IMR-90 (cell line): ENCODE results near the gene MGAT5. TPM values are rescaled to one million over a fixed set of nuclear protein-coding genes. Genes with fewer than 3 reads are reported as not detected.
A peak's percentile ranks its signal among the peaks of the same experiment; 100 is the strongest.

Experiments
- ATAC-seq: fragments of 200-7000 bp; cut with Tn5 transposase; 2 replicates; pipeline ENCODE4 v1.9.1; 2020; ENCODE audit warnings: low read depth, mild to moderate bottlenecking, moderate library complexity
- BruUV-seq: library from RNA; stranded (reverse); fragments of 400-500 nt; replicated peaks from 2 replicates; lab custom pipeline; 2021; lab: Mats Ljungman, UMichigan
- CTCF ChIA-PET: fragments of 300-600 bp; formaldehyde crosslinking; extraction: SDS; loops from one replicate; lab custom pipeline; 2021; ENCODE audit warnings: antibody characterized with exemption; lab: Yijun Ruan, JAX
- POLR2A ChIA-PET: fragments of 300-600 bp; sonication (Branson Sonifier 250); formaldehyde crosslinking; loops from one replicate; lab custom pipeline; 2022; ENCODE audit warnings: antibody characterized with exemption; ENCODE audit not compliant: unreplicated experiment; lab: Charles Lee
- DNase-seq: peaks from one replicate; pipeline ENCODE4 v3.0.0; 2013
- H2AFZ ChIP-seq: replicated peaks from 2 replicates; pipeline ENCODE3; 2013; ENCODE audit warnings: low read length, mild to moderate bottlenecking; ENCODE audit not compliant: poor library complexity
- H2AK5ac ChIP-seq: 2 replicates; pipeline ENCODE4 v1.6.1; 2013; ENCODE audit warnings: low read depth, low read length, inconsistent platforms
- H2AK9ac ChIP-seq: replicated peaks from 2 replicates; pipeline ENCODE3; 2013; ENCODE audit warnings: mild to moderate bottlenecking, low read depth, low read length, moderate library complexity; ENCODE audit not compliant: poor library complexity
- H2BK120ac ChIP-seq: 2 replicates; pipeline ENCODE4 v1.6.1; 2013; ENCODE audit warnings: low read depth, low read length, inconsistent platforms
- H2BK15ac ChIP-seq: 3 replicates; pipeline ENCODE4 v1.6.1; 2013; ENCODE audit warnings: low read depth, low read length, inconsistent platforms
- H2BK20ac ChIP-seq: 2 replicates; pipeline ENCODE4 v1.6.1; 2013; ENCODE audit warnings: low read depth, mild to moderate bottlenecking, inconsistent platforms, low read length, moderate library complexity
- H2BK5ac ChIP-seq: 2 replicates; pipeline ENCODE4 v1.6.1; 2013; ENCODE audit warnings: mild to moderate bottlenecking, low read depth, low read length, inconsistent platforms; ENCODE audit not compliant: poor library complexity, severe bottlenecking
- H3K14ac ChIP-seq: replicated peaks from 2 replicates; pipeline ENCODE4 v1.6.1; 2013; ENCODE audit warnings: low read depth, low read length, inconsistent platforms
- H3K18ac ChIP-seq: 2 replicates; pipeline ENCODE4 v1.6.1; 2013; ENCODE audit warnings: low read depth, low read length, control low read depth
- H3K23ac ChIP-seq: 2 replicates; pipeline ENCODE4 v1.6.1; 2013; ENCODE audit warnings: low read depth, low read length, inconsistent platforms
- H3K27ac ChIP-seq: 2 replicates; pipeline ENCODE4 v1.5.1; 2013; ENCODE audit warnings: mild to moderate bottlenecking, control low read depth, low read length; ENCODE audit not compliant: insufficient read depth
- H3K27me3 ChIP-seq: 2 replicates; pipeline ENCODE4 v1.6.1; 2013; ENCODE audit warnings: low read length; ENCODE audit not compliant: control insufficient read depth, insufficient read depth
- H3K36me3 ChIP-seq: 2 replicates; pipeline ENCODE4 v1.6.1; 2013; ENCODE audit warnings: low read length, mixed read lengths; ENCODE audit not compliant: control insufficient read depth, insufficient read depth
- H3K4ac ChIP-seq: 2 replicates; pipeline ENCODE4 v1.6.1; 2013; ENCODE audit warnings: low read depth, low read length, inconsistent platforms
- H3K4me1 ChIP-seq: 2 replicates; pipeline ENCODE4 v1.6.1; 2013; ENCODE audit warnings: low read length, mixed read lengths; ENCODE audit not compliant: control insufficient read depth, insufficient read depth
- H3K4me2 ChIP-seq: 2 replicates; pipeline ENCODE4 v1.6.1; 2013; ENCODE audit warnings: low read depth, mild to moderate bottlenecking, control low read depth, low read length, moderate library complexity
- H3K4me3 ChIP-seq: 2 replicates; pipeline ENCODE4 v1.5.1; 2013; ENCODE audit warnings: low read depth, mild to moderate bottlenecking, control low read depth, low read length, moderate library complexity; ENCODE audit not compliant: insufficient read depth
- H3K56ac ChIP-seq: 2 replicates; pipeline ENCODE4 v1.6.1; 2013; ENCODE audit warnings: low read length, inconsistent platforms; ENCODE audit not compliant: insufficient read depth; ENCODE audit errors: extremely low read depth
- H3K79me1 ChIP-seq, 2 experiments: 2 replicates each; pipeline ENCODE4 v1.6.1; 2013; ENCODE audit warnings: low read length in 2 of 2, inconsistent platforms in 1 of 2, low read depth in 1 of 2
- H3K9ac ChIP-seq: 2 replicates; pipeline ENCODE4 v1.6.1; 2013; ENCODE audit warnings: low read depth, low read length, control low read depth
- H3K9me1 ChIP-seq: 2 replicates; pipeline ENCODE4 v1.6.1; 2013; ENCODE audit warnings: low read length, inconsistent platforms; ENCODE audit not compliant: insufficient read depth
- H3K9me3 ChIP-seq: 2 replicates; pipeline ENCODE4 v1.6.1; 2013; ENCODE audit warnings: low read length; ENCODE audit not compliant: control insufficient read depth, insufficient read depth
- H4K20me1 ChIP-seq: 2 replicates; pipeline ENCODE4 v1.6.1; 2013; ENCODE audit warnings: low read length, inconsistent platforms; ENCODE audit not compliant: insufficient read depth
- H4K5ac ChIP-seq: 2 replicates; pipeline ENCODE4 v1.6.1; 2013; ENCODE audit warnings: mild to moderate bottlenecking, low read depth, low read length, control low read depth
- H4K8ac ChIP-seq, 2 experiments: 2 replicates each; pipeline ENCODE4 v1.6.1; 2013; ENCODE audit warnings: low read depth in 2 of 2, low read length in 2 of 2, control low read depth in 1 of 2, inconsistent platforms in 1 of 2
- H4K91ac ChIP-seq: 2 replicates; pipeline ENCODE4 v1.6.1; 2013; ENCODE audit warnings: low read depth, low read length, inconsistent platforms; ENCODE audit not compliant: insufficient read depth
- CEBPB ChIP-seq: IDR thresholded peaks from 2 replicates; pipeline ENCODE4 v1.6.1; 2012; ENCODE audit warnings: low read depth, low read length, improper control_type of control experiment
- FOS ChIP-seq: fragments of 150-350 bp; IDR thresholded peaks from 2 replicates; pipeline ENCODE4 v1.6.1; 2016; ENCODE audit warnings: low read depth, low read length
- MAFK ChIP-seq: IDR thresholded peaks from 2 replicates; pipeline ENCODE4 v1.6.1; 2012; ENCODE audit warnings: low read depth, low read length, improper control_type of control experiment
- MXI1 ChIP-seq: IDR thresholded peaks from 2 replicates; pipeline ENCODE4 v1.6.1; 2012; ENCODE audit warnings: low read depth, mild to moderate bottlenecking, low read length, moderate library complexity, borderline replicate concordance
- NFE2L2 ChIP-seq: fragments of 150-350 bp; IDR thresholded peaks from 2 replicates; pipeline ENCODE4 v1.6.1; 2016; ENCODE audit warnings: low read depth, mild to moderate bottlenecking, low read length
- RAD21 ChIP-seq: IDR thresholded peaks from 2 replicates; pipeline ENCODE4 v1.6.1; 2012; ENCODE audit warnings: low read length, improper control_type of control experiment
- RCOR1 ChIP-seq: IDR thresholded peaks from 2 replicates; pipeline ENCODE4 v1.6.1; 2012; ENCODE audit warnings: mild to moderate bottlenecking, low read length, improper control_type of control experiment; ENCODE audit not compliant: insufficient replicate concordance
- RFX5 ChIP-seq: IDR thresholded peaks from 2 replicates; pipeline ENCODE4 v1.8.0; 2012; ENCODE audit warnings: low read depth, mild to moderate bottlenecking, low read length, moderate library complexity
- SMC3 ChIP-seq: fragments of 150-350 bp; IDR thresholded peaks from 2 replicates; pipeline ENCODE4 v1.6.1; 2016; ENCODE audit warnings: low read depth, mild to moderate bottlenecking, antibody characterized with exemption, low read length, moderate library complexity
- WGBS, 2 experiments: methylation state at CpG; one replicate each; pipeline versions ENCODE4 v1.1.5 to v1.1.7; 2013; ENCODE audit warnings: missing lambda C conversion rate in 2 of 2; ENCODE audit not compliant: insufficient read length in 1 of 2; ENCODE audit errors: extremely low coverage in 2 of 2; 5-methylcytosine and 5-hydroxymethylcytosine counted together
- dilution Hi-C: fragments of 300-500 bp; cut with HindIII; formaldehyde crosslinking; loops from one replicate; pipeline ENCODE4 v1.14.3; 2018; ENCODE audit warnings: low sequenced_read_pairs; ENCODE audit not compliant: unreplicated experiment
- in situ Hi-C: fragments of 300-500 bp; cut with MboI; formaldehyde crosslinking; loops from 3 replicates; pipeline ENCODE4 v1.14.3; 2019; ENCODE audit warnings: low sequenced_read_pairs, inconsistent platforms, mixed read lengths
- intact Hi-C: fragments of 100-400 bp; cut with micrococcal nuclease; formaldehyde crosslinking; loops from 2 replicates; pipeline ENCODE4 v1.10.0; 2022
- polyA plus RNA-seq, 3 experiments: library from polyadenylated mRNA; depleted of rRNA; stranded (reverse); fragments of >200 nt; gene quantifications; 2 replicates each; pipeline ENCODE4 v1.2.3, GENCODE V29; 2012; ENCODE audit warnings: low replicate concordance in 1 of 3
- total RNA-seq: library from RNA; depleted of rRNA; stranded (reverse); fragments of >200 nt; gene quantifications from 2 replicates; pipeline ENCODE4 v1.2.3, GENCODE V29; 2012
- TF ChIP-seq, protein P1 (sequence below): fragments of 150-350 bp; IDR thresholded peaks from 2 replicates; pipeline ENCODE4 v1.6.1; 2016; ENCODE audit warnings: low read depth, mild to moderate bottlenecking, low read length, moderate library complexity, borderline replicate concordance

Gene MGAT5
- total and polyA plus RNA-seq, 2 of the 4 experiments (the other 2 are of a cell fraction), result 22.9 to 59.9 TPM

DNA sequence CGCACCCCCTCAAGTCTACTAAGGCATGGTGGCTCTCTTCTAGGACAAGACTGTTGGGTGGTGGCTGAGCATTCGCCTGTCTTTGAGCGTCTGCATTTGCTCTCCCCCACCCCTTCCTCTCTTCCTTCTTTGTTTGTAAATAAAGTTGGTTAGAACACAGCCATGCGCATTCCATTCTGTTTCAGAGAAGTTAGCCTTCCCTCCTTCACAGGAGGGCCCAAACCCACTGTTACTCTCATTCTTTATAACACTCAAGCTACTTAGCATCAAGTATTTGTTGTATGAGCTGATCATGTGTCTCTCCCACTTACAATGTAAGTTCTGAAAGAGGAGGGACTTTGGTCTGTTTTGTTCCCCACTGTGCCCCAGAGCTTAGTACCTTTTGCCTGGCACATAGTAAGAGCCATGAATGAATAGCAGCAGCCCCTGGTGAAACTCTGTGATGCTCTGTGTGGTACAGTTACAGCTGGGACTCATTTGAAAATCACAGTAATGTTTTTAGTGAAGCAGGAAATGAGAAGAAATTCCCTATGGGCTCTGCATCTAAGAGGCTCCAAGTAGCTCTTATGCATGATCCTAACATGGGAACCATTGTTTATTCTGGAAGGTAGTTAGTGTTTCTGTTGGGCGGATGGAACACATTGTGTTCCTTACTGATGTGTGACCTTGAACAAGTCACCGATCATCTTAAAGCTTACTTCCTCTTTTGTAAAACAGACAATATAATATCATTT is 7.7 kb downstream of the MGAT5 start:
- peak overlapping the region; percentile 69 for H3K14ac ChIP-seq
- H3K79me1 ChIP-seq, result peaks cover 37 to 70% of the 10 kb centered on the region in 2 experiments
- CTCF ChIA-PET, result interaction anchor here (1.0 to 1.4 kb wide), 2 partner anchors 16 to 33 kb away, joined by 3 to 4 read pairs; no protein-coding TSS in a partner anchor
- H3K36me3 ChIP-seq, result peaks cover 8% of the 10 kb centered on the region; the same call in 1 of the 2 replicates
- in situ Hi-C loops (no loop called here), intact Hi-C loops (no loop called here), dilution Hi-C loops (no loop called here)
- H3K4me2 ChIP-seq, result no peak overlapping the region
- no peak overlapping the region for H3K18ac ChIP-seq
- peak overlapping the region; percentile 35; the same call in 1 of the 2 replicates for H3K23ac ChIP-seq
- H3K4ac ChIP-seq, result peak overlapping the region; percentile 64
- peak overlapping the region; percentile 89; the same call in 1 of the 2 replicates for H2AK5ac ChIP-seq
- H3K9me3 ChIP-seq, result no peaks in the 10 kb centered on the region
- no peaks in the 10 kb centered on the region for H3K27me3 ChIP-seq
- H3K4me3 ChIP-seq, result no peak overlapping the region
- peak; percentile 38 for ATAC-seq
- H3K4me1 ChIP-seq, result peaks cover 27% of the 10 kb centered on the region
- H2BK15ac ChIP-seq, result 0 out of 3 replicates have a peak overlapping the region, but pooled peaks have one; percentile 9
- DNase-seq, result no peak
- peak overlapping the region; percentile 22; the same call in 1 of the 2 replicates for H3K56ac ChIP-seq
- H4K5ac ChIP-seq, result no peak overlapping the region
- H3K9ac ChIP-seq, result no peak overlapping the region
- BruUV-seq, result no TSS peak
- peak overlapping the region; percentile 20; the same call in 1 of the 2 replicates for H2BK20ac ChIP-seq
- H2BK120ac ChIP-seq, result peak overlapping the region; percentile 53
- POLR2A ChIA-PET, result no interaction called here
- H4K91ac ChIP-seq, result peak overlapping the region; percentile 22; the same call in 1 of the 2 replicates
- TF ChIP-seq, protein P1, sequence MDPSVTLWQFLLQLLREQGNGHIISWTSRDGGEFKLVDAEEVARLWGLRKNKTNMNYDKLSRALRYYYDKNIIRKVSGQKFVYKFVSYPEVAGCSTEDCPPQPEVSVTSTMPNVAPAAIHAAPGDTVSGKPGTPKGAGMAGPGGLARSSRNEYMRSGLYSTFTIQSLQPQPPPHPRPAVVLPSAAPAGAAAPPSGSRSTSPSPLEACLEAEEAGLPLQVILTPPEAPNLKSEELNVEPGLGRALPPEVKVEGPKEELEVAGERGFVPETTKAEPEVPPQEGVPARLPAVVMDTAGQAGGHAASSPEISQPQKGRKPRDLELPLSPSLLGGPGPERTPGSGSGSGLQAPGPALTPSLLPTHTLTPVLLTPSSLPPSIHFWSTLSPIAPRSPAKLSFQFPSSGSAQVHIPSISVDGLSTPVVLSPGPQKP, result no peak
- TF ChIP-seq RAD21 (no peak), NFE2L2 (no peak), RFX5 (no peak), MAFK (no peak), MXI1 (no peak), SMC3 (no peak), FOS (no peak), RCOR1 (no peak), CEBPB (no peak)
- peak overlapping the region; percentile 12 for H2AFZ ChIP-seq
- no peak overlapping the region for H2AK9ac ChIP-seq
- peak overlapping the region; percentile 42; the same call in 1 of the 2 replicates for H3K27ac ChIP-seq
- peaks cover 45% of the 10 kb centered on the region for H4K20me1 ChIP-seq
- H4K8ac ChIP-seq, result peak overlapping the region in 1 of 2 experiments; percentile 61; a peak in 2 of 4 replicates
- H2BK5ac ChIP-seq, result peak overlapping the region; percentile 0
- H3K9me1 ChIP-seq, result peaks cover 30% of the 10 kb centered on the region
- no CpG with 5 or more reads among the region's 6 CpGs for WGBS, 2 experiments
